K562 (cell line): ENCODE results near the gene POGZ. TPM values are rescaled to one million over a fixed set of nuclear protein-coding genes. Genes with fewer than 3 reads are reported as not detected.

Experiments
- ATF1 ChIP-seq, 2 experiments: fragments of 450-650 bp in 1 of 2; IDR thresholded peaks; 2 replicates each; pipeline ENCODE4 v1.6.1; 2016; ENCODE audit warnings: missing compliant biosample characterization in 1 of 2, missing genetic modification characterization in 1 of 2
- GTF2E2 ChIP-seq: fragments of 200-800 bp; sonication (Bioruptor generic); IDR thresholded peaks from 2 replicates; pipeline ENCODE4 v1.6.1; 2016; ENCODE audit warnings: missing genetic modification characterization, missing compliant biosample characterization
- JUND ChIP-seq, 2 experiments: IDR thresholded peaks; 2 replicates in 1 of 2; 3 replicates in 1 of 2; pipeline ENCODE4 v1.6.1; 2011; ENCODE audit warnings: borderline replicate concordance in 2 of 2, low read depth in 2 of 2, low read length in 2 of 2, improper control_type of control experiment in 1 of 2, missing biosample characterization in 1 of 2, missing genetic modification characterization in 1 of 2, missing genetic modification reagents in 1 of 2
- L3MBTL2 ChIP-seq: fragments of 450-650 bp; IDR thresholded peaks from 2 replicates; pipeline ENCODE4 v1.6.1; 2016; ENCODE audit warnings: mild to moderate bottlenecking, moderate library complexity
- MGA ChIP-seq: fragments of 450-650 bp; IDR thresholded peaks from 2 replicates; pipeline ENCODE4 v1.6.1; 2016; ENCODE audit warnings: mild to moderate bottlenecking, moderate library complexity
- POLR2G ChIP-seq: fragments of 200-400 bp; formaldehyde crosslinking; IDR thresholded peaks from 2 replicates; pipeline ENCODE4 v1.6.1; 2017; ENCODE audit warnings: low read depth, mild to moderate bottlenecking, antibody characterized with exemption, low read length, moderate library complexity
- RNF2 ChIP-seq: sonication (generic); IDR thresholded peaks from 2 replicates; pipeline ENCODE4 v1.6.1; 2016
- ZBTB33 ChIP-seq: sonication (generic); formaldehyde crosslinking; IDR thresholded peaks from 2 replicates; pipeline ENCODE4 v1.8.1; 2023; ENCODE audit warnings: mild to moderate bottlenecking, missing genetic modification reagents
- ZNF239 ChIP-seq: fragments of 250-450 bp; sonication (Bioruptor Pico); IDR thresholded peaks from 2 replicates; pipeline ENCODE4 v1.4.0; 2020; ENCODE audit warnings: mild to moderate bottlenecking
- ZNF639 ChIP-seq, 2 experiments: fragments of 200-800 bp in 1 of 2; sonication (Bioruptor generic) in 1 of 2; sonication (generic) in 1 of 2; formaldehyde crosslinking in 1 of 2; IDR thresholded peaks in 1 of 2; conservative IDR thresholded peaks in 1 of 2; 2 replicates each; pipeline versions ENCODE4 v1.5.0 to v1.6.1; 2016 to 2020; ENCODE audit warnings: missing compliant biosample characterization in 1 of 2, missing genetic modification characterization in 1 of 2, missing genetic modification reagents in 1 of 2
- polyA plus RNA-seq, 8 experiments: library from polyadenylated mRNA; depleted of rRNA in 4 of 8; stranded (reverse) in 5 of 8; unstranded in 3 of 8; fragments of >200 nt; fragmentation: Nextera tagmentation in 2 of 8; fragmentation: Illumina TruSeq in 1 of 8; extraction: Ambion mirVana in 2 of 8; extraction: Trizol in 1 of 8; gene quantifications; 2 replicates each; pipeline versions ENCODE4 v1.2.1 to v1.2.3, GENCODE V29; 2011 to 2014; ENCODE audit warnings: inconsistent platforms in 1 of 8, missing spikeins in 1 of 8
- total RNA-seq, 7 experiments: library from RNA; depleted of rRNA in 6 of 7; stranded (reverse); fragments of >200 nt in 6 of 7; fragmentation: Illumina TruSeq in 2 of 7; extraction: Trizol in 2 of 7; gene quantifications; 2 replicates each; pipeline versions ENCODE4 v1.2.1 to v1.2.3, GENCODE V29; 2011 to 2021; ENCODE audit warnings: low replicate concordance in 1 of 7

POGZ gene
- total and polyA plus RNA-seq, 9 of the 15 experiments (the other 6 are each of a cell fraction or from before 2014, with no cell fraction given), result 9.4 to 40.6 (median 21.6) TPM

- TF ChIP-seq MGA (peak; percentile 63), ZBTB33 (0 out of 2 replicates have a peak, but pooled peaks have one; percentile 24), POLR2G (peak; percentile 62), ZNF639 (CRISPR knock-in tag; conservative IDR thresholded peaks at IDR 0.05 in 1 of 2, IDR thresholded peaks at IDR 0.05 in 1 of 2) (peak in 1 of 2 experiments; percentile 40; a peak in 1 of 4 replicates), L3MBTL2 (peak; percentile 51; the same call in 1 of the 2 replicates), ATF1 (CRISPR knock-in tag; IDR thresholded peaks at IDR 0.05) (no peak), ATF1 (tag; IDR thresholded peaks at IDR 0.05) (peak; percentile 87), JUND (IDR thresholded peaks at IDR 0.05; ENCODE audit: borderline replicate concordance, low read depth, low read length) (no peak), JUND (tag; IDR thresholded peaks at IDR 0.05; ENCODE audit: borderline replicate concordance, low read depth, low read length) (0 out of 3 replicates have a peak, but pooled peaks have one; percentile 32), ZNF239 (no peak), GTF2E2 (tag) (peak; percentile 56; the same call in 1 of the 2 replicates), RNF2 (0 out of 2 replicates have a peak, but pooled peaks have one; percentile 20)
Observed at GRCh38 chr1:151472856-151473731, 13.8 kb upstream of the POGZ start (continued).
